CD4-positive, alpha-beta T cell treated with Interleukin-4 for 4 hours (primary cell): Measurements from ENCODE around the gene SP4.
A peak's percentile ranks its signal among the peaks of the same experiment; 100 is the strongest.

ENCODE experiments used
- DNase-seq: peaks from one replicate; pipeline ENCODE4 v3.0.0-alpha.2; 2020

The SP4 gene

DNA sequence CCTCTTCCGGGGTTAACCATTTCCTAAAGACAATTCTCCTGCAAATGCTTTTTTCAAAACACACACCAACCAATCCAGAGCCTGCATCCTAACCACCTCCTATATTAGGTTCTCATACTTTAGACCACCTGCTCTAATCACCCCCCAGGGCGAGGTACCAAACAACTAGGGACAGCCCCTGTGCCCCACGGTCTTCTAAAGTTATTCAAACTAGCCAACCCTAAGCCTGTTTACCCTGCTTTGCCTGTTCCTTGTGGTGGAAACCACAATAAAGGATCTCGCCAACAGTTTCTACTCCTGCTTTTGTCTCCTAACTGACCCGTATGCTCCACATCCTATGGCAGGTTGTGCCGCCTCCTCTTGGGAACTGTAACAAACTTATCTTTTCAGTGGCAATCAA, 21.1 kb downstream of the SP4 start:
- DNase-seq = no peak

DNA sequence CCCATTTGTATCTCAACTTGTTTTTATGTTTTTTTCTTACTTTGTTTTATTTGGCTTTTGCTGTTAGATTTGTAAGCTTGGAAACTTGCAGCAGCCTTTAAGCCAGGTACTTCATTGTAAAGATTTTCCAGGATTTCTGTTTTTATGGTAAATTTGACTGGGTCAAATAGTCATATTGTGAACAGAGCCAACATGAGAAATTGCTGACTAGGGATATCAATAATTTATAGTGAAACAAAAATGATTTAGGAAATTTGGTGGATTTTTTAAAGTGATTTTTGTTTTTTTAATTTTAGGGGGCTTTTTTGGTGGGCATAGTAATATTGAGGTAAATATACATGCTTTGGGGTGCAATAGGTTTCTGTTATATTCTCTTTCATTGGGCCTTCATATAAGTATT, 22.2 kb downstream of the SP4 start:
- DNase-seq = no peak

DNA sequence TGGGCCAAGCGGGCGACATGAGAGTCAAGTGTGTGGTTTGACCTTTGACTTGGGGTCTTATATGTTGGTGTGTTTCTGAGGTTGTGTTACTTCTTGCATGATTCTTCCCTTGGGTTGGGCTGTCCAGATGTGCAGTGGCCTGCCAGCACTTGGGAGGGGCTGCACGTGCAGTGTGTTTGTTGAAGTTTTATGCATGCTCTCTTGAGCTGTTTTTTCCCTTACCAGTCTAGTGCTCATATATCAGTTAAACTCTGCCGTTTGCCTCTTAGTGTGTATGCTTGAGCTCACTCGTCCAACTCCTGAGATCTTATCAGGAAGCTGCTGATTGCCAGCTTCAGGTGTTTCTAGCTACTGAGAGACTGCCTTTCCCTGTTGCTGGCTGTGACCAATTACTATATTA, 23.1 kb downstream of the SP4 start:
- no peak for DNase-seq

DNA sequence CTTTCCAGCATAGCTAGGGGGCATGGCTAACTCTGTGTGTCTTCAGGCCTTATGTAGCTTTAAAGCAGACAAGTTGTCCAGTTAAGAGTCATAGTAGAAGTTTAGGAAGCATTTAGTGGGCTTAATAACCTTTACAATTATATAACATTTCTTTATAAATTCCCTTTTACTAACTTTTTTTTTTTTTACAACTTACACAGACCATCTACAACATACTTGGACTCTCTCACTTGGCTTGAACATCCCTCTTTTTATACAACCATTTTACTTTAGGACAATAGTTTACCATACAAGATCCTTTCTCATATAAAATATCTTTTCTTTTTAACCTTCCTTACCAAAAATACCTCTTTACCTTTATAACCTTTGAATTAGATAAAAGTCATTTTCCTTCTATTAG, 26.3 kb downstream of the SP4 start:
- DNase-seq = no peak

DNA sequence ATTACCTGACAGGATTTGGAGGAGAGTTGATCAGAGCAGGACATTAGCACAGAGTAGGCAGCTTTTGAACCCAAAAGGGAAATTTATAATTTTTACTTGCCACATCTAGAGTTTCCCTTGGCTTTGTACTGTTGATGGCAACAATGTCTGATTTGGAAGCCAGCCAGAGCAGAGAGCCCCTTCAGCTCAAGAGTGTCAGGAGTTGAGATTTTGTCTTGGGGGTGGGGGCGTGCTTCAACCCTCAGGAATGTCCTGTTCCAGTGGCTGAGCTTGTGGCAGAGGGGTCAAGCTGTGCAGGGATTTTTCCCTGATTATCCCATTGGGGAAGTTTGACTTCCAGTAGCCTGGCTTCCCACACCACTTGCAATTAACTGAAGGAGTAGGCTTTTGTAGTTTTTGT, 27.0 kb downstream of the SP4 start:
- DNase-seq = no peak

DNA sequence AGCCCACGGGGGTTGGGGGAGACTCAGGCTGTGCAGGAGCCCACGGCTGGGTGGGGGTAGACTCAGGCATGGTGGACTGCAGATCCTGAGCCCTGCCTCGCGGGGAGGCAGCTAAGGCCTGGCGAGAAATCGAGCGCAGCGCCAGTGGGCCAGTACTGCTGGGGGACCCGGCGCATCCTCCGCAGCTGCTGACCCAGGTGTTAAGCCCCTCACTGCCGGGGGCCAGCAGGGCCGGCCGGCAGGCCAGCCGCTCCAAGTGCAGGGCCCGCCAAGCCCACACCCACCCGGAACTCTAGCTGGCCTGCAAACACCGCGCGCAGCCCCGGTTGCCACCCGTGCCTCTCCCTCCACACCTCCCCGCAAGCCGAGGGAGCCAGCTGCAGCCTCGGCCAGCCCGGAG, 33.4 kb downstream of the SP4 start:
- DNase-seq = no peak

DNA sequence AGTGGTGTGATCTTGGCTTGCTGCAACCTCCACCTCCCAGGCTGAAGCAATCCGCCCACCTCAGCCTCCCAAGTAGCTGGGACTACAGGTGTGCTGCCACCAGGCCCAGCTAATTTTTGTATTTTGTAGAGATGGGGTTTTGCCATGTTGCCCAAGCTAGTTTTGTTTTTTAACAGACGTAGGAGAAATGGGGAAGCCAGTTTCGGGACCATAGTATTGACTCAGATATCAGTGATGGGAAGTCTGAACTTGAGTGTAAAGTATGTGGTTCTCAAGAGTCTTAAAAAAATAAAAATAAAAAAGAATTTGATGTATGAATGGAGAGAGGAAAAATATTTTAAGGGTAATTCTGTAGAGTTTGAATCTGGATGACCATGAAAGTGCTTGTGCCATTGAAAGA, 34.2 kb downstream of the SP4 start:
- no peak for DNase-seq

DNA sequence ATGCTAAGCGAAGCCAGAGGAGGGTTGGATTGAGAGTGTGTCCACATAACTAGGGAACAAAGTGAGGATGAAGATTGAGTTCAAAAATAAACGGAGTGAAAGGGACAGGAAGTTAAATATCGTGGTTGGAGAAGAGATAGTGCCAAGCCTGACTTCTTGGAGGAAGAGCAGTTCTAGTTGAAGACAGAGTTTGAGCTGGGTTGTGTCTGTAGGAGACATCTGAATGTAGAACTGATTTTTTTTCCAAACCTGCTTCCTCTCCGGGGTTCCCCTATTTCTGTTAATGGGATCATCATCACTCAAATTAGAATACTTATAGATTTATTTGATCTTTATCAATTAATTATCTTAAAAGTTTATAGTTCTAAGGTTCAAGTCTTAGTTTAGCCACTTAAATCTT, 35.6 kb downstream of the SP4 start:
- DNase-seq = no peak

DNA sequence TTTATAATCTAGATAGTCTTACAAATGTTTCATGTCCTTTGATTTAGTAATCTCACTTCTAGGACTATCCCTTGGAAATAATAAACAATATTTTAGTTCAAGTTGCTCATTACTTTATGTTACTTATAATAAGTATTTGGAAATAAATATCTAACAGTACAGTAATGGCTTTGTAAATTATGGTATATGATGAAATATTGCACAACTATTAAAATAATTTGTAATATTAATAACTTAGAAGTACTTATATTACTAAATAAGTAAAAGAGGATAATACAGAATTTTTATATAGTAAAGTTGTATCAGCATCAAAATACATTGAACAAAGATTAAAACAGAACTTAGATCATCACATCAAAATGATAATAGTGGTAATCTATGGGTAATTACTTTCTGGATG, 41.1 kb downstream of the SP4 start:
- DNase-seq = no peak

DNA sequence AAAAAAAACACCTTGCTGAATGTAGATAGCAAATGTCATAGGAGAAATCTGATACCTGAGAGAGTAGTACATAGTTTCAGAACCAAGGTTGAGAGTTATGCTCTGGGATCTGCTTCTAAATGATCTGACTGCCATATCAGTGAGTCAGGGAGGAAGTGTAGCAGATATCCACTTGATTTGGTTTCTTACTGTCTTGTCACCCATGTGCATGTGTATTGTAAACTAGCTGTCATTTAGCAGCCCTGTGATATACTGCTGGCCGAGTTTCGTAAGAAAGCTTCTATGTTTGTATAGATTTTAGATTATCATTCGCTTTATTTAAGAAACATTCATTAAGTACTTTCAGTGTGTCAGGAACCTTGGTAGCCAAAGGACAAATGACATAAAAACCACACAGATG, 42.0 kb downstream of the SP4 start:
- DNase-seq = no peak

DNA sequence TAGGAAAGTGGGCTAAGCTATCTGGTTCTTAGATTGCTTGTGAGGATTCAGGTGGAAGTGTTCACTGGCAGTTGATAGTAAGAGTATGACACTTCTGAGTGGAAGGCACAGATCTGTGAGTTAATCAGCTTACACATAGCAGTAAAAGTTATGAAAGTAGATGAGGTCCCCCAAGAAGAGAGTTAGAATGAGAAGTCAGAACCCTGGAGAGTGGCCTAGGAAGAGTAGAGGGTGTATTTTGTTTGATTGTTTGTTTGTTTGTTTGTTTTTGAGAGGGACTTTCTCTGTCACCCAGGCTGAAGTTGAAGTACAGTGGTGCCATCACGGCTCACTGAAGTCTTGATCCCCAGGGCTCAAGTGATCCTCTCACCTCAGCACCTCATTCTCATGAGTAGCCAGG, 44.1 kb downstream of the SP4 start:
- no peak for DNase-seq

DNA sequence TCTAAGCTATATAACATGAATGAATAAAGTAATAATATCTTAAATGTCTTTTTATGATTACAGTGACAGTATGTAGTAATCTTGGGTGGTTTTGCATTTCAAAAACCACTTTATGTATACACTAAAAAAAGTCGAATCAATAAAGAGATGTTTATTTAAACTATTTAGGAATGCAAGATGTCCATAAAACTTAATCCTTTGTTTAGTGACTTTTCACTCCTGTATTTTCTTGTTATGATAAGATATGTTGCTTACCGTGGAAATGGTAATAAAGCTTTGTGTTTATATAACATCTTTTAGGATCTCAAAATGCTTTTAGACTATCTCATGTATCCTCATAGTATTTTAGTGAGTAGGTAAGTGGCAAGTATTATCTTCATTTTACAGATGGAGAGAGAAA, 48.5 kb downstream of the SP4 start:
- DNase-seq = no peak

DNA sequence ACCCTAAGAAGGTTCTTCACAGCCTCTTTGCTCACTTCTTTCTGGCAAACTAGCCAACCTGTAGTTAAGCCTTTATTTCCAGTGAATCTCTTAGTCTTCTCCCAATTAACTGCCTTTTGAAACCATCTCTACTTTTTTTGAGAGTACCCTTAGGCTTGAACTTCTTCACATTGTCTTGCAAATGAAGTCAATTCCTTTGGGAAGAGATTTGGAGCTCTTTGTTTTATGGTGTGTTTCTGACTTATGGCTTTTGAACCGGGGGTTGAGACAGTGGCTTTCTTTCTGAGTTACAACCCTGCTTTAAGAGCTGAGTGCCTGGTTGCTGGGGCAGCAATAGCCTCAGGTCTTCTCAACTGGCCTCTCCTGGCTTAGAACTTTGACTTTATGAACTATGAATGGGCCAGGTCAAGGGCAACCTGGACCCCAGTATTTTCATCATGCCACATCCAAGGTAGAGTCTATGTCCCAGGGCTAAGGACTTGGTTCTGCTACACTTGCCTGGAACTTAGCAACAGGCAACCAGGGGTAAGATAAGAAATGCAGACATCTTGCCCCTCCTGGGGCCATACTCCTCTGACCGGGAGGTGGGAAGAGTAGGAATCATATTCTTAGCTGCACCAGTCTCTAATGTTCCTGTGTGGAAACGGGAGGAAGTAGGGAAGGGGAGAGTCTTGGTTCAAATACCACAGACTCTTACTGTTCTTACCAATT, 53.0 kb downstream of the SP4 start:
- no peak for DNase-seq

DNA sequence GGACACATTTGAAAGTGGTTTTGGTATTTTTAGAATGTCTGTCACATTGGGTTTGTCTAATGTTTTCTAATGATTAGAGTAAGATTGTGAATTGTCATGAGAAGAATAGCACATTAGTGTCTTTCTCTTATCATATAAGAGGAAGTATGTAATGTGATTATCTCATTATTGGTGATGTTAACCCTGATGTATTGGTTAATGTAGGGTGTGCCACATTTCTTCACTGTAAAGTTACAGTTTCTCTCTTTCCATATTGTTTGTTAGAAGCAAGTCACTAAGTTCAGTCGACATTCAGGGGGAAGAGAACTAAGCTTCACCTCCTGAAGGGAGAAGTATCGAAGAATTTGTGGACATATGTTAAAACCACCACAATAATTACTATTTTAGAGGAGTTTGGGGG, 58.6 kb downstream of the SP4 start:
- DNase-seq = no peak

DNA sequence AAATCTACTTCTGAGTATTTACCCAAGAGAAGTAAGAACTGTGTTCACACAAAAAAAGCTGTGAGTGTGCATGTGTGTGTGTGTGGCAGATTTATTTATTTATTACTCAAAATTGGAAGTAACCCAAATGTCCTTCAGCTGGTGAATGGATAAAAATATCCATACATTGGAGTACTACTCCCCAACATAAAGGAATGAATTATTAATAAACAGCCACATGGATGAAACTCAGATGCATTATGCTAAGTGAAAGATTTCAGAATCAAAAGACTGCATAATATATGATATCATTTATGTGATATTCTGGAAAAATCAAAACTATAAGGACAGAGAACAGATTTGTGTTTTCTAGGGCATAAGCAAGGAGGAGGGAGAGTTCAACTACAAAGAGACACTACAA, 67.8 kb downstream of the SP4 start:
- DNase-seq = no peak

DNA sequence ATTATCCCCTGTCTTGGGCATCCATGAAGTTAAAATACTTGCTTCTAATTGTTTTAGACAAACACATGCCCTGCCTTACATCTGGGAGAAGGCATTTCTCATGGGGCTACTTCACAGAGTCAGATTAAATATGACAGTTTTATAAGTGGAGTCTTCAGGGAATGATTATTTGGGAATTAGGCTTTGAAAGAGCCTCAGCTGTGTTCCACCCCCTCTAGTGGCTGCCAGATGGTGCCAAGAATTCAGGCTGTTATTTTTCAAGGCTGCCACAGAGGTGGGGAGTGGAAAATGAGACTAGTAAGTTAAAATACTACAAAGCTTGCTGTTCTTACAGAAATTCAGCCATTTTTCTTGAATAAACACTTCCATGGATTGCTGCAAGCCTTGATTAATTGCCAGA, 69.2 kb downstream of the SP4 start:
- DNase-seq = no peak

DNA sequence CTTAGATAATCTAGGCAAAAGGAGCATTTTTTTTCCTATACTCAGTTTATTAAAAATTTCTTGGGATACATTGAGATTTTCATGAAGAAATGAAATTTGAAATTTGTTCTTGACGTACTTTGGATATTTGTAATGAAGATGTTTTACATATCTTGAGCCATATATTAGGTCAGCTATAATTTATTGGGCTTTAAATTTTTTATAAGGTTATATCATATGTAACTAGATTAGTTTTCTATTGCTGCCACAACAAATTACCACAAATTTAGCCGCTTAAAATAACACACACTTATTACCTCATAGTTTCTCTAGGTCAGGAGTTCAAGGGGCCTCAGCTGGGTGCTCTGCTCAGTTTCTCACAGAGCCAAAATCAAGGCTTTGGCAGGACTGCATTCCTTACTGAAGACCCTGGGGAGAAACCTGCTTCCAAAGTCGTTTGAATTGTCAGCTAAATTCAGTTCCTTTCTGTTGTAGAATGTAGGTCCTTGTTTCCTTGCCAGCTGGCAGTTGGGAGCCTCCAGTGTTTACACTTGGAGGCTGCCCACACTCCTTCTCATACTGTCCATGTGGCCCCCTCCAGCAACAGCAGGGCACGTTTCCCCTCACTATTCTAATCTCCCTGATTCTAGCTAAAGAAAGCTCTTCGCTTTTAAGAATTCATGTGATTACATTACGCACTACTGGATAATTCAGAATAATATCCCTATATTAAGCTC, 72.4 kb downstream of the SP4 start:
- no peak for DNase-seq

DNA sequence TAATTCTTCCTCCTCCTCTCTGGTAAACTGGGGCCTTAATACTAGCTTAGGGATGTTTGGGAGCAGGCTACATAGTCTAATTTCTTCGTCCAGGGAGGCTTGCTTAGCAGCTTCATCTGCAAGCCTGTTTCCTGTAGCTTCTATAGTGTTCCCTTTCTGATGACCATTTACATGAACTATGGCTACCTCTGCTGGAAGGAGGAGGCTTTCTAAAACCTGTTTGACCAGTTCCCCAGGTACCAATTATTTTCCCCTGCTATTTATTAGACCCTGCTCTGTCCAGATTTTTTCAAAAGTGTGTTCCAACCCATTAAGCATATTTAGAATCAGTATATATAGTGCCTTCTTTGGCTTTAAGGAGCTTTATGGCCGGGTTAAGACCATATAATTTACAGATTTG, 76.1 kb downstream of the SP4 start:
- DNase-seq = no peak

DNA sequence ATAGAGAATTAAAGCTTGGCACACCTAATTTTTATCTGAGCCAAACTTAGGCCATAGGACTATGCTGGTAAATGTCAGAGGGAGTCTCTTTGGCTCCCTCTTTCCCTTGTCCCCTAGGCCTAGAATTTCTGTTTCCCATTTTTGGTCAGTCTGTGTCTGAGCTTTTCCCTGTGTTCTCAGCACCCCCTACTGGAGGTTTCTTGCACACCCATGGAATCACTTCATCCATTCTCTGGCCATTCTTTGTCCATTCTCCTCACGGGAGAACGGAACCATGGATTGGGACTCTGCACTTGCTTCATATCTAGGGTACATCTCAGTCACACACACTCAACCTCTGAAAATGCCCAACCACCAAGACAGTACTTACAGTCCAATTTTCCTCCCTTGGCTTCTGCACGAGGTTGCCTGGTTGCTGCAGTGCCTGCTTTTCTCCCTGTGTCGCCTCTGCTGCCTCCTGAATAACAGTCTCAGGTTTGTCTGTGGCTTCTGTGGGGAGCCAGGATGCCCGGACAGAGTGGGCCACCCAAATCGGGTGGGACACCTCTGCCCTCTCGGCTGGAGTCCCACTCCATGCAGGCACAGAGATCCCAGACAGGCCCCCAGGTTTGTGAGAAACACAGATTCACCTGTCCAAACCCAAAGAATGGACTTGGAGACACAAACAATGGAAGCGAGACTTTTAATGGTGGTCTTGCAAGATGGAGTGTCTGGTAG, 79.9 kb downstream of the SP4 start:
- DNase-seq = peak; percentile 33

DNA sequence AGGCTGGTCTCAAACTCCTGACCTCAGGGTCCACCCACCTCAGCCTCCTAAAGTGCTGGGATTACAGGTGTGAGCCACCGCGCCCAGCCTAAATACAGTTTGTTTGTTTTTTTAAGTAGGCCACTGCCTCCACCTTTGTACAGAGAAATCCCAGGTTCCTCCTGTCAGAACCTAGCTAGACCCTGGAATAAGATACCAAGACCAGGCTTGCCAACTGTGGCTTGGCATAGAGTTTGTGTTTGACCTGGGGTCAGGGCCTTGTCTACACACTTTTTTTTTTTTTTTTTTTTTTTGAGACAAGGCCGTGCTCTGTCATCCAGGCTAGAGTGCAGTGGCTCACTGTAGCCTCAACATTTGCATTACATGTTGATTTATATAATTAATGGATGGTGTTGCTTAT, 80.7 kb downstream of the SP4 start:
- no peak for DNase-seq

DNA sequence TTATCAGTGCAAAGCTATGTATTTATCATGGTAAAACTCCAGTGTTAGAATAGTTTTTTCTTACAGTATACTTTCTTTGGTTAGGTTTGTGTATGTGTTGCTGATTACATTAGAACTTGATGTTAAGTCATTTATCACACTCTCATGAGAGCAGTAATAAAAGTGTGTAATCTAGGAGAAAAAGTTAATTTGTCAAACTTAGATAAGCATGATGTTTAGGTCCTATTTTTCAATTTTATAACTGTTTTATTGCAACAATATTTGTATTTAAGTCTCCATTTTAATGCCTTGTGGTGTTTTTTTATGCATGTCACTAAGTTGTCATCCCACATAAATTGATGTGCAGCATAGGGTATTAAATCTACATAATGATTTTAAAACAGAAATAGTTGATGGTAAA, 86.2 kb downstream of the SP4 start:
- no peak for DNase-seq

DNA sequence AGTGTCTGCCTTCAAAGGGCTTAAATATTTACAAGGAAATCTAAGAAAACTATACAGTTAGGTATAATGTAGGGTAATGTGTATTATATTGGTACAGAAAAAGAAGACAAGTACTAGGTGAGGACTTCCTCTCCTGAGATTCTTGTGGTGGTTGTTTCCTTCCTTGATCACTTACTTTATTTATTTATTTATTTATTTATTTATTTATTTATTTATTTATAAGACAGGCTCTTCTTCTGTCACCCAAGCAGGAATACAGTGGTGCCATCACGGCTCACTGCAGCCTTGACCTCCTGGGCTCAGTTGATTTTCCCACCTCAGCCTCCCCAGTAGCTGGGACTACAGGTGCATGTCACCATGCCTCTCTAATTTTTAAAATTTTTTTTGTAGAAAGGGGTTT, 96.8 kb downstream of the SP4 start:
- no peak for DNase-seq

DNA sequence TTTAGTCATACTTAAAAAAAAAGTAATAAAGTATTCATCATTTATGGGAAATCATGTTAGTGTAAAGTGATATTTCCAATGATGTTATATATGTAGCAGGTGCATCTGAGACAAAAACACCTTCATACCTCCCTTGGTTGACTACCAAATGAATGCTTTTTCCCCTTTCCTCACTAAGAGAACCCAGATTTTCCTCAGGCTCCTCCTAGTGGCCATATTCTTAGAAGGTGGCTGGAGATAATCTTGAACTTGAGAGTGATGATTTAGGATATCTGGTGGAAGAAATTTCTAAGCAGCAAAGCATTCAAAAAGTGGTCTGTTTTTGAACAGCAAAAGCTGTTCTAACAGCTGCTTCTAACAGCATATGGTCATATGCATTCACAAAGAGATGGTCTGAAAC, 98.1 kb downstream of the SP4 start:
- DNase-seq = peak; percentile 34

DNA sequence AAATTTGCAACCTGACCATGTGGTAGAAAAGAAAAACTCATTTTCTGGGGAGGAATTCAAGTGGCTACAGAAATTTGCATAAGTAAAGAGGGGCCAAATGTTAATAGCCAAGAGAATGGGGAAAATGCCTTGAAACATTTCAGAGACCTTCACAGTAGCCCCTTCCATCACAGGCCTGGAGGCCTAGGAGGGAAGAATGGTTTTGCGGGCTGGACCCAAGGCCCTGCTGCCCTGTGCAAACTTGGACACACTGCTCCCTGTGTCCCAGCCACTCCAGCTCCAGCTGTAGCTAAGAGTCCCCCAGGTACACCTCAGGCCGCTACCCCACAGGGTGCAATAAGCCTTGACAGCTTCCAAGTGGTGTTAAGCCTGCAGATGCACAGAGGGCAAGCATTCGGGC, 98.6 kb downstream of the SP4 start:
- no peak for DNase-seq
